H1 (cell line): ENCODE data around the gene SMCP. TPM values are rescaled to one million over a fixed set of nuclear protein-coding genes. Genes with fewer than 3 reads are reported as not detected.

ENCODE experiments used
- CTCF ChIA-PET: fragments of 300-600 bp; sonication (Branson Sonifier 250); formaldehyde crosslinking; loops from one replicate; lab custom pipeline; 2021; ENCODE audit not compliant: partially characterized antibody; lab: Charles Lee
- POLR2A ChIA-PET: fragments of 300-600 bp; sonication (Branson Sonifier 250); formaldehyde crosslinking; loops from one replicate; lab custom pipeline; 2021; ENCODE audit warnings: inconsistent platforms; ENCODE audit not compliant: partially characterized antibody; lab: Charles Lee
- DNase-seq, 2 experiments: peaks; one replicate each; pipeline versions ENCODE4 v3.0.0 to v3.0.0-alpha.2; 2010 to 2022; ENCODE audit warnings: low spot score in 2 of 2, low read depth in 1 of 2, mixed read lengths in 1 of 2
- FAIRE-seq: peaks from 2 replicates; lab custom pipeline; 2011; peaks lifted over from hg19 to GRCh38; lab: Jason Lieb, UNC
- H2AFZ ChIP-seq: 2 replicates; pipeline ENCODE4 v1.8.1; 2012; ENCODE audit warnings: low read length, inconsistent platforms
- H2AK5ac ChIP-seq: 2 replicates; pipeline ENCODE4 v1.6.1; 2013; ENCODE audit warnings: low read depth, low read length
- H2BK120ac ChIP-seq: replicated peaks from 2 replicates; pipeline ENCODE3; 2013; ENCODE audit warnings: low read depth, low read length, inconsistent platforms
- H2BK12ac ChIP-seq: 2 replicates; pipeline ENCODE4 v1.6.1; 2013; ENCODE audit warnings: low read depth, low read length
- H2BK15ac ChIP-seq: 2 replicates; pipeline ENCODE4 v1.6.1; 2013; ENCODE audit warnings: low read length
- H2BK20ac ChIP-seq: 2 replicates; pipeline ENCODE4 v1.6.1; 2013; ENCODE audit warnings: low read length
- H2BK5ac ChIP-seq: 2 replicates; pipeline ENCODE4 v1.6.1; 2013; ENCODE audit warnings: low read depth, low read length
- H3K14ac ChIP-seq: 2 replicates; pipeline ENCODE4 v1.6.1; 2013; ENCODE audit warnings: inconsistent platforms; ENCODE audit not compliant: insufficient read length
- H3K18ac ChIP-seq: 2 replicates; pipeline ENCODE4 v1.6.1; 2013; ENCODE audit warnings: low read length; ENCODE audit errors: extremely low read depth
- H3K23ac ChIP-seq: 2 replicates; pipeline ENCODE4 v1.6.1; 2013; ENCODE audit warnings: inconsistent platforms; ENCODE audit not compliant: insufficient read length
- H3K23me2 ChIP-seq: 2 replicates; pipeline ENCODE4 v1.6.1; 2013; ENCODE audit warnings: low read depth, low read length
- H3K27ac ChIP-seq: 2 replicates; pipeline ENCODE4 v1.6.1; 2011; ENCODE audit warnings: low read depth, low read length, inconsistent platforms
- H3K27me3 ChIP-seq, 4 experiments: replicated peaks in 1 of 4; 1 replicate in 1 of 4; 2 replicates in 3 of 4; pipeline versions ENCODE4 v1.6.1 to v1.8.1; 2011 to 2013; ENCODE audit warnings: low read length in 3 of 4, mild to moderate bottlenecking in 3 of 4, inconsistent platforms in 2 of 4, mixed read lengths in 2 of 4, moderate library complexity in 1 of 4; ENCODE audit not compliant: control insufficient read depth in 3 of 4, insufficient read depth in 3 of 4; ENCODE audit errors: extremely low read depth in 1 of 4
- H3K36me3 ChIP-seq, 4 experiments: 2 replicates each; pipeline versions ENCODE4 v1.6.1 to v1.8.1; 2011 to 2013; ENCODE audit warnings: mild to moderate bottlenecking in 4 of 4, low read length in 3 of 4, moderate library complexity in 2 of 4, control low read depth in 1 of 4, inconsistent platforms in 1 of 4; ENCODE audit not compliant: insufficient read depth in 4 of 4, control insufficient read depth in 2 of 4
- H3K4ac ChIP-seq: replicated peaks from 2 replicates; pipeline ENCODE3; 2013; ENCODE audit warnings: low read length, low read depth, mixed read lengths, inconsistent platforms; ENCODE audit not compliant: insufficient read length
- H3K4me1 ChIP-seq, 4 experiments: replicated peaks in 1 of 4; 1 replicate in 1 of 4; 2 replicates in 3 of 4; pipeline versions ENCODE4 v1.6.1 to v1.8.1; 2011 to 2013; ENCODE audit warnings: low read length in 3 of 4, inconsistent platforms in 2 of 4, mixed read lengths in 1 of 4; ENCODE audit not compliant: insufficient read depth in 4 of 4, control insufficient read depth in 3 of 4
- H3K4me2 ChIP-seq, 2 experiments: 2 replicates each; pipeline versions ENCODE4 v1.6.1 to v1.8.1; 2011 to 2013; ENCODE audit warnings: low read depth in 2 of 2, low read length in 2 of 2, control low read depth in 1 of 2, inconsistent platforms in 1 of 2, mild to moderate bottlenecking in 1 of 2; ENCODE audit not compliant: insufficient read depth in 1 of 2
- H3K4me3 ChIP-seq, 4 experiments: fragments of 200-600, 300-600 bp in 1 of 4; sonication (generic), shearing (Covaris generic), sonication (Bioruptor Twin) in 1 of 4; 2 replicates each; pipeline versions ENCODE4 v1.5.1 to v1.8.1; 2011 to 2016; ENCODE audit warnings: low read length in 4 of 4, low read depth in 3 of 4, control low read depth in 2 of 4, inconsistent platforms in 2 of 4, mild to moderate bottlenecking in 2 of 4, mixed read lengths in 1 of 4, moderate library complexity in 1 of 4; ENCODE audit not compliant: insufficient read depth in 2 of 4; ENCODE audit errors: extremely low read depth in 1 of 4
- H3K56ac ChIP-seq: replicated peaks from 2 replicates; pipeline ENCODE3; 2013; ENCODE audit warnings: low read depth, mild to moderate bottlenecking, mixed read lengths, low read length, inconsistent platforms; ENCODE audit not compliant: insufficient read length
- H3K79me1 ChIP-seq: 2 replicates; pipeline ENCODE4 v1.6.1; 2013; ENCODE audit warnings: low read depth, low read length, control low read depth
- H3K79me2 ChIP-seq, 2 experiments: 2 replicates each; pipeline versions ENCODE4 v1.6.1 to v1.8.1; 2012 to 2013; ENCODE audit warnings: low read length in 2 of 2, mild to moderate bottlenecking in 2 of 2, inconsistent platforms in 1 of 2; ENCODE audit not compliant: insufficient read depth in 2 of 2, control insufficient read depth in 1 of 2
- H3K9ac ChIP-seq, 4 experiments: replicated peaks in 1 of 4; 1 replicate in 1 of 4; 2 replicates in 3 of 4; pipeline versions ENCODE4 v1.6.1 to v1.8.1; 2011 to 2013; ENCODE audit warnings: low read depth in 3 of 4, low read length in 3 of 4, control low read depth in 2 of 4, mild to moderate bottlenecking in 2 of 4, moderate library complexity in 2 of 4, inconsistent platforms in 1 of 4; ENCODE audit errors: extremely low read depth in 1 of 4
- H3K9me3 ChIP-seq, 2 experiments: 2 replicates each; pipeline versions ENCODE4 v1.6.1 to v1.8.1; 2012 to 2013; ENCODE audit warnings: mild to moderate bottlenecking in 2 of 2, moderate library complexity in 2 of 2, control low read depth in 1 of 2, inconsistent platforms in 1 of 2, low read depth in 1 of 2, low read length in 1 of 2, mixed read lengths in 1 of 2; ENCODE audit not compliant: insufficient read depth in 2 of 2
- H4K20me1 ChIP-seq, 2 experiments: replicated peaks in 1 of 2; 2 replicates each; pipeline versions ENCODE3 to v1.8.1; 2011 to 2013; ENCODE audit warnings: inconsistent platforms in 2 of 2, low read length in 2 of 2, mild to moderate bottlenecking in 1 of 2; ENCODE audit not compliant: insufficient read depth in 2 of 2, control insufficient read depth in 1 of 2
- H4K5ac ChIP-seq: 2 replicates; pipeline ENCODE4 v1.6.1; 2013; ENCODE audit warnings: low read length, low read depth, mixed read lengths, inconsistent platforms; ENCODE audit not compliant: insufficient read length
- H4K8ac ChIP-seq: 2 replicates; pipeline ENCODE4 v1.8.0; 2013; ENCODE audit warnings: mild to moderate bottlenecking, moderate library complexity, low read length, inconsistent platforms; ENCODE audit not compliant: insufficient read depth; ENCODE audit errors: extremely low read depth
- H4K91ac ChIP-seq: replicated peaks from 2 replicates; pipeline ENCODE3; 2013; ENCODE audit warnings: low read length, mixed read lengths, inconsistent platforms; ENCODE audit not compliant: insufficient read length
- ATF2 ChIP-seq: IDR thresholded peaks from 2 replicates; pipeline ENCODE4 v1.6.1; 2012; ENCODE audit warnings: low read length, inconsistent platforms
- BCL11A ChIP-seq, 2 experiments: IDR thresholded peaks; one replicate each; pipeline ENCODE4 v1.6.1; 2011; ENCODE audit warnings: low read depth in 2 of 2, low read length in 2 of 2, mild to moderate bottlenecking in 2 of 2
- KDM4A ChIP-seq: IDR thresholded peaks from one replicate; pipeline ENCODE4 v1.7.1; 2012; ENCODE audit warnings: low read depth, mild to moderate bottlenecking, moderate library complexity, low read length, inconsistent platforms; ENCODE audit not compliant: severe bottlenecking
- RBBP5 ChIP-seq: IDR thresholded peaks from 2 replicates; pipeline ENCODE4 v1.7.1; 2012; ENCODE audit warnings: low read depth, mild to moderate bottlenecking, inconsistent platforms, low read length, moderate library complexity, borderline replicate concordance
- SIN3A ChIP-seq, 2 experiments: IDR thresholded peaks in 1 of 2; conservative IDR thresholded peaks in 1 of 2; 2 replicates each; pipeline ENCODE4 v1.6.1; 2011 to 2012; ENCODE audit warnings: low read length in 2 of 2, improper control_type of control experiment in 1 of 2, low read depth in 1 of 2, mild to moderate bottlenecking in 1 of 2
- TCF12 ChIP-seq: IDR thresholded peaks from 2 replicates; pipeline ENCODE4 v1.6.1; 2011; ENCODE audit warnings: low read depth, mild to moderate bottlenecking, low read length
- WGBS, 2 experiments: shearing (Covaris generic) in 1 of 2; methylation state at CpG; one replicate each; pipeline versions ENCODE4 v1.1.6 to v1.1.7; 2013 to 2015; ENCODE audit warnings: low lambda C conversion rate in 2 of 2, mixed read lengths in 2 of 2, inconsistent platforms in 1 of 2, low coverage in 1 of 2, missing lambda C conversion rate in 1 of 2; ENCODE audit not compliant: insufficient replicate concordance in 2 of 2, insufficient coverage in 1 of 2, insufficient read length in 1 of 2; ENCODE audit errors: extremely low coverage in 1 of 2, missing lambda C conversion rate in 1 of 2; 5-methylcytosine and 5-hydroxymethylcytosine counted together
- polyA plus RNA-seq, 7 experiments: library from polyadenylated mRNA; depleted of rRNA in 3 of 7; stranded (reverse) in 5 of 7; unstranded in 2 of 7; fragments of >200 nt in 5 of 7; fragments of 200-250 nt in 2 of 7; gene quantifications; 1 replicate in 5 of 7; 2 replicates in 1 of 7; 4 replicates in 1 of 7; pipeline versions ENCODE4 v1.2.1 to v1.2.3, GENCODE V29; 2011 to 2013; ENCODE audit warnings: missing spikeins in 2 of 7, mixed read lengths in 2 of 7
- total RNA-seq: library from RNA; stranded (reverse); fragmentation: NEBNext Ultra II Directional; extraction: Animal tissue kit (Norgen Biotek cat#: 25700); gene quantifications from 2 replicates; pipeline ENCODE4 v1.2.1, GENCODE V29; 2021

SMCP gene
- total and polyA plus RNA-seq, 2 of the 8 experiments (the other 6 are each of a cell fraction or from before 2014, with no cell fraction given): not detected

DNA sequence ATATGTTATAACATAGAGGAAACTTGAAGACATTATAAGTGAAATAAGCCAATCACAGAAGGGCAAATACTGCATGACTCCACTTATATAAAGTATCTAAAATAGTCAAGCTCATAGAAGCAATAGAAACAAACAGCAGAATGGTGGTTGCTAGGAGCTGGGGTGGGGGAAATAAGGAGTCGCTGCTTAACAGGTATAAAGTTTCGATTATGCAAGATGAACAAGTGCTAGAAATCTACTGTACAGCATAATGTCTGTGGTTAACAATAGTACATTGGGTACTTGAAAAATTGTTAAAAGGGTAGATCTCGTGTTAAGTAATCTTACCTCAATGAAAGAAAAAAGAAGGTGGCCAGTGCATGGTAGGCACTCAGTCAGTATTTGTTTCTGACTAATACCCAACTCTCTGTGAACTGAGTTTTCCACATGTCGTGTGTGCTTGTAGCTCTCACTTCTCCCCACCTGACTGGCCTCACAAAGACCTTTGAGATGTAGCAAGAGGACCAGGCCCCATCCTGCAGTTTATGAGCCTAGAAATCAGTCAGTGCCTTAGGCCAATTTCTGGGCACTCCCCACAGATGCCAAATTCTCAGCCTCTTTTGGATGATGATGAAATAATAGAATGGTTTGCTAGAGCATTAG is 54.2 kb downstream of the SMCP start:
- CTCF ChIA-PET: no interaction called here
- TF ChIP-seq SIN3A (conservative IDR thresholded peaks at IDR 0.05 in 1 of 2, IDR thresholded peaks at IDR 0.05 in 1 of 2; ENCODE audit: low read depth in 1 of 2, low read length in 2 of 2): no peak
- no peak for TF ChIP-seq BCL11A (IDR thresholded peaks at IDR 0.05; ENCODE audit: low read depth in 2 of 2, low read length in 2 of 2)
- TF ChIP-seq TCF12: no peak
- no peak for TF ChIP-seq ATF2
- TF ChIP-seq KDM4A: no peak
- TF ChIP-seq RBBP5: no peak

More for the DNA sequence above, 54.2 kb downstream of the SMCP start:
- Histone ChIP-seq H3K4me3 (no peak overlapping the region), H3K79me2 (no peaks in the 10 kb centered on the region), H2BK12ac (no peak overlapping the region), H2BK120ac (no peak overlapping the region), H3K23ac (no peak overlapping the region), H3K14ac (no peak overlapping the region), H2AK5ac (no peak overlapping the region), H4K91ac (no peak overlapping the region), H3K9me3 (peaks cover 3% of the 10 kb centered on the region in 2 experiments; a peak in 2 of 4 replicates), H2BK15ac (no peak overlapping the region), H3K4me2 (no peak overlapping the region), H3K4me1 (no peaks in the 10 kb centered on the region), H3K56ac (no peak overlapping the region), H2BK20ac (no peak overlapping the region), H3K27ac (no peak overlapping the region), H4K5ac (no peak overlapping the region), H3K23me2 (no peaks in the 10 kb centered on the region), H4K20me1 (no peaks in the 10 kb centered on the region), H3K4ac (no peak overlapping the region), H3K36me3 (no peaks in the 10 kb centered on the region), H4K8ac (no peak overlapping the region), H3K79me1 (no peaks in the 10 kb centered on the region), H3K9ac (no peak overlapping the region), H2AFZ (no peak overlapping the region), H3K18ac (no peak overlapping the region), H2BK5ac (no peak overlapping the region), H3K27me3 (0 out of 7 replicates have a peak, but pooled peaks cover 0 to 2% (median 0%) of the 10 kb centered on the region in 4 experiments)
- FAIRE-seq (no peak), DNase-seq (no peak)
- POLR2A ChIA-PET: interaction anchor here (0.7 kb wide), 1 partner anchor 34 kb away, joined by 3 read pairs; no protein-coding TSS in a partner anchor
- 80% methylated on average over 4 of the region's 4 CpGs; no CpG with 5 or more reads in 1 of the 2 experiments for WGBS, 2 experiments
